HCT116 (cell line): ENCODE results near the gene ZNF862. TPM values are rescaled to one million over a fixed set of nuclear protein-coding genes. Genes with fewer than 3 reads are reported as not detected.

ENCODE experiments used
- ATAC-seq: fragments of 200-7000 bp; cut with Tn5 transposase; 2 replicates; pipeline ENCODE4 v1.9.1; 2020; ENCODE audit warnings: mild to moderate bottlenecking, moderate library complexity
- BruUV-seq: library from RNA; stranded (reverse); fragments of 400-500 nt; replicated peaks from 2 replicates; lab custom pipeline; 2021; lab: Mats Ljungman, UMichigan
- CTCF ChIA-PET: fragments of 300-600 bp; sonication (Branson Sonifier 250); formaldehyde crosslinking; loops from one replicate; lab custom pipeline; 2021; ENCODE audit warnings: antibody characterized with exemption; lab: Charles Lee
- POLR2A ChIA-PET: fragments of 300-600, 350-600 bp; sonication (Branson Sonifier 250); formaldehyde crosslinking; loops from one replicate; lab custom pipeline; 2021; ENCODE audit warnings: antibody characterized with exemption; lab: Charles Lee
- RAD21 ChIA-PET, 2 experiments: fragments of 300-600 bp; sonication (Branson Sonifier 250); formaldehyde crosslinking; loops; one replicate each; lab custom pipeline; 2023; ENCODE audit warnings: low total read pairs in 2 of 2; ENCODE audit not compliant: uncharacterized antibody in 2 of 2, unreplicated experiment in 2 of 2, low non-redundant PET in 1 of 2; lab: Charles Lee
- DNase-seq: peaks from one replicate; pipeline ENCODE4 v3.0.0-alpha.2; 2010; ENCODE audit warnings: low read depth, low spot score
- H2AFZ ChIP-seq: fragments of 200-600 bp; shearing (Covaris generic), sonication (generic); 2 replicates; pipeline ENCODE4 v1.6.1; 2017; ENCODE audit warnings: low read depth, mixed run types, mixed read lengths, antibody characterized with exemption, low read length; ENCODE audit not compliant: poor library complexity, severe bottlenecking
- H3K27ac ChIP-seq: 2 replicates; pipeline ENCODE4 v1.5.1; 2012; ENCODE audit warnings: low read depth, low read length
- H3K27me3 ChIP-seq: fragments of 200-600 bp; sonication (generic); 2 replicates; pipeline ENCODE4 v1.6.1; 2016; ENCODE audit warnings: mixed run types, low read length, mixed read lengths; ENCODE audit not compliant: insufficient read depth
- H3K36me3 ChIP-seq, 2 experiments: fragments of 200-500 bp in 1 of 2; fragments of 200-600 bp in 1 of 2; sonication (Bioruptor generic) in 1 of 2; sonication (generic) in 1 of 2; 2 replicates each; pipeline versions ENCODE4 v1.5.1 to v1.6.1; 2014 to 2016; ENCODE audit warnings: low read length in 2 of 2, inconsistent platforms in 1 of 2, mixed read lengths in 1 of 2, mixed run types in 1 of 2; ENCODE audit not compliant: insufficient read depth in 2 of 2, control insufficient read depth in 1 of 2
- H3K4me1 ChIP-seq, 2 experiments: fragments of 200-600 bp in 1 of 2; sonication (generic) in 1 of 2; 2 replicates each; pipeline versions ENCODE4 v1.5.1 to v1.6.1; 2012 to 2017; ENCODE audit warnings: low read length in 2 of 2, inconsistent platforms in 1 of 2, mild to moderate bottlenecking in 1 of 2, mixed read lengths in 1 of 2, mixed run types in 1 of 2, moderate library complexity in 1 of 2; ENCODE audit not compliant: insufficient read depth in 2 of 2, control insufficient read depth in 1 of 2
- H3K4me2 ChIP-seq: fragments of 200-600 bp; sonication (generic); 2 replicates; pipeline ENCODE4 v1.6.1; 2017; ENCODE audit warnings: mixed run types, low read length, mixed read lengths
- H3K4me3 ChIP-seq, 2 experiments: fragments of 200-600 bp in 1 of 2; sonication (generic) in 1 of 2; replicated peaks in 1 of 2; 2 replicates each; pipeline ENCODE4 v1.5.1; 2011 to 2016; ENCODE audit warnings: low read length in 2 of 2, control low read depth in 1 of 2, low read depth in 1 of 2, mild to moderate bottlenecking in 1 of 2, mixed read lengths in 1 of 2, mixed run types in 1 of 2
- H3K79me2 ChIP-seq: fragments of 200-600 bp; sonication (generic); 2 replicates; pipeline ENCODE4 v1.6.1; 2017; ENCODE audit warnings: mild to moderate bottlenecking, mixed run types, low read length, moderate library complexity, mixed read lengths; ENCODE audit not compliant: insufficient read depth
- H3K9ac ChIP-seq: fragments of 200-600 bp; sonication (generic); 2 replicates; pipeline ENCODE4 v1.6.1; 2016; ENCODE audit warnings: low read length, mixed read lengths
- H3K9me2 ChIP-seq: fragments of 200-600 bp; sonication (generic), shearing (Covaris generic); 2 replicates; pipeline ENCODE4 v1.6.1; 2017; ENCODE audit warnings: mixed run types, mild to moderate bottlenecking, moderate library complexity; ENCODE audit not compliant: insufficient read depth
- H3K9me3 ChIP-seq, 2 experiments: fragments of 200-500 bp in 1 of 2; fragments of 200-600 bp in 1 of 2; sonication (Bioruptor generic) in 1 of 2; sonication (generic) in 1 of 2; 2 replicates each; pipeline ENCODE4 v1.6.1; 2014 to 2017; ENCODE audit warnings: low read length in 2 of 2, mixed read lengths in 2 of 2, inconsistent platforms in 1 of 2, low read depth in 1 of 2, mild to moderate bottlenecking in 1 of 2, mixed run types in 1 of 2, moderate library complexity in 1 of 2; ENCODE audit not compliant: control insufficient read depth in 1 of 2, insufficient read depth in 1 of 2
- H4K20me1 ChIP-seq: fragments of 200-600 bp; sonication (generic), shearing (Covaris generic); 2 replicates; pipeline ENCODE4 v1.6.1; 2017; ENCODE audit warnings: mixed run types, mild to moderate bottlenecking, moderate library complexity; ENCODE audit not compliant: insufficient read depth
- CBX3 ChIP-seq: IDR thresholded peaks from 2 replicates; pipeline ENCODE4 v1.6.1; 2012; ENCODE audit warnings: low read depth
- CEBPB ChIP-seq: IDR thresholded peaks from 2 replicates; pipeline ENCODE4 v1.6.1; 2012; ENCODE audit warnings: low read depth
- EGR1 ChIP-seq: IDR thresholded peaks from 2 replicates; pipeline ENCODE4 v1.6.1; 2012; ENCODE audit warnings: low read depth
- RAD21 ChIP-seq: IDR thresholded peaks from 2 replicates; pipeline ENCODE4 v1.6.1; 2012; ENCODE audit warnings: low read depth, mild to moderate bottlenecking
- TCF7L2 ChIP-seq: IDR thresholded peaks from 2 replicates; pipeline ENCODE4 v1.7.0; 2011; ENCODE audit warnings: borderline replicate concordance, inconsistent platforms; ENCODE audit not compliant: insufficient read depth, insufficient read length; ENCODE audit errors: extremely low read depth
- YY1 ChIP-seq: IDR thresholded peaks from 2 replicates; pipeline ENCODE4 v1.6.1; 2011; ENCODE audit warnings: low read length, low read depth, moderate library complexity, mild to moderate bottlenecking; ENCODE audit not compliant: insufficient replicate concordance; ENCODE audit errors: extremely low read depth
- ZFX ChIP-seq: fragments of 450-650 bp; IDR thresholded peaks from 2 replicates; pipeline ENCODE4 v1.6.1; 2017
- intact Hi-C: fragments of 100-400 bp; cut with micrococcal nuclease; formaldehyde crosslinking; loops from 2 replicates; pipeline ENCODE4 v1.10.0; 2022
- total RNA-seq: library from RNA; stranded (reverse); gene quantifications from one replicate; pipeline ENCODE4 v1.2.1, GENCODE V29; 2021; ENCODE audit not compliant: unreplicated experiment
- TF ChIP-seq, protein P1 (sequence below), 3 experiments: fragments of 200-600 bp in 1 of 3; sonication (generic) in 1 of 3; IDR thresholded peaks in 2 of 3; conservative IDR thresholded peaks in 1 of 3; 2 replicates each; pipeline ENCODE4 v1.5.1; 2012 to 2017; ENCODE audit warnings: low read depth in 2 of 3, low read length in 2 of 3, antibody characterized with exemption in 1 of 3, borderline replicate concordance in 1 of 3, control low read depth in 1 of 3, mild to moderate bottlenecking in 1 of 3, mixed read lengths in 1 of 3, mixed run types in 1 of 3, moderate library complexity in 1 of 3; ENCODE audit not compliant: insufficient read depth in 1 of 3
- TF ChIP-seq, protein P2 (sequence below): IDR thresholded peaks from 2 replicates; pipeline ENCODE4 v1.6.1; 2012
- TF ChIP-seq, protein P3 (sequence below): IDR thresholded peaks from 2 replicates; pipeline ENCODE4 v1.6.1; 2012

ZNF862 gene
- total RNA-seq, 1 experiment from 2014 or later = 8.5 TPM

DNA sequence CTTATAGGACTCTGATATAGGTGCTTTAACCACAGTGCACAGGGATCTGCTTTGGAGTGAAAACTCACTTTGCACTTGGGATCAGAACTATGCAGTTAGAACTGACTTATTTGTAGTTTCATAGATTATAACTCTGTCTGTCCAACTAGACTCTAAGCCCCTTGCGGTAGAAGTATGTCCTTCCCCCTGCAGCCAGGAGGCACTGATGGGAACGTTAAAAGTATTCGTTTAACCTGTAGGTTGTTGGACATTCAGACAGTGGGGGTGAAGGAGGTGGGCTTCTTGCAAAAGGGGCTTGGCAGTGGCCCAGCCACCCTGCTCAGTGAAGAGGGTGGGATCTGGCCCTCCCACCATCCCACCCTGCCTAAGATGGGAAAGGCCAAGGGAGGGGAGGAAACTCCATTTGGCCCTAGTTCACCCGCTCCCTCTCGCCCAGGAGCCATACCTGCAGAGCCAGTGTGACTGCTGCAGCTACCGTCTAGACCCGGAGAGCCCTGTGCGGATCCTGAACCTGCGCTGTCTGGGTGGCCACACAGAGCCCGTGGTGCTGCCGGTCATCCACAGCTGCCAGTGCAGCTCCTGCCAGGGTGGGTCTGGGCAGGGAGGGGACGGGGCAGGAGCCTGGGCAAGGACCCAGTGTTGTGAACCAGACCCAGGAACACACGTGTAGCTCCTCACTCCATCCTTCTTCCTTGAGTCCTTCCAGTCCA, 5.7 kb upstream of the ZNF862 start:
- H3K27me3 ChIP-seq = 0 out of 2 replicates have a peak, but pooled peaks cover 11% of the 10 kb centered on the region
- BruUV-seq = no TSS peak
- TF ChIP-seq RAD21 = no peak
- TF ChIP-seq, protein P1, sequence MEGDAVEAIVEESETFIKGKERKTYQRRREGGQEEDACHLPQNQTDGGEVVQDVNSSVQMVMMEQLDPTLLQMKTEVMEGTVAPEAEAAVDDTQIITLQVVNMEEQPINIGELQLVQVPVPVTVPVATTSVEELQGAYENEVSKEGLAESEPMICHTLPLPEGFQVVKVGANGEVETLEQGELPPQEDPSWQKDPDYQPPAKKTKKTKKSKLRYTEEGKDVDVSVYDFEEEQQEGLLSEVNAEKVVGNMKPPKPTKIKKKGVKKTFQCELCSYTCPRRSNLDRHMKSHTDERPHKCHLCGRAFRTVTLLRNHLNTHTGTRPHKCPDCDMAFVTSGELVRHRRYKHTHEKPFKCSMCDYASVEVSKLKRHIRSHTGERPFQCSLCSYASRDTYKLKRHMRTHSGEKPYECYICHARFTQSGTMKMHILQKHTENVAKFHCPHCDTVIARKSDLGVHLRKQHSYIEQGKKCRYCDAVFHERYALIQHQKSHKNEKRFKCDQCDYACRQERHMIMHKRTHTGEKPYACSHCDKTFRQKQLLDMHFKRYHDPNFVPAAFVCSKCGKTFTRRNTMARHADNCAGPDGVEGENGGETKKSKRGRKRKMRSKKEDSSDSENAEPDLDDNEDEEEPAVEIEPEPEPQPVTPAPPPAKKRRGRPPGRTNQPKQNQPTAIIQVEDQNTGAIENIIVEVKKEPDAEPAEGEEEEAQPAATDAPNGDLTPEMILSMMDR (IDR thresholded peaks at IDR 0.05 in 2 of 3, conservative IDR thresholded peaks at IDR 0.05 in 1 of 3; ENCODE audit: borderline replicate concordance in 1 of 3, insufficient read depth in 1 of 3, low read depth in 2 of 3, low read length in 2 of 3) = peak in 2 of 3 experiments; percentile 23 to 33; a peak in 3 of 6 replicates
- TF ChIP-seq, all 23 proteins: peak for 1
- ATAC-seq (peak; percentile 56), DNase-seq (no peak)
- ChIA-PET POLR2A (no interaction called here), RAD21 (no interaction called here), CTCF (no interaction called here)
- Histone ChIP-seq H3K4me3 (no peak overlapping the region), H3K27ac (no peak overlapping the region), H4K20me1 (no peaks in the 10 kb centered on the region), H3K4me1 (peaks cover 0 to under 1% of the 10 kb centered on the region in 2 experiments; a peak in 2 of 4 replicates), H3K4me2 (no peak overlapping the region), H3K9ac (no peak overlapping the region), H2AFZ (no peak overlapping the region), H3K79me2 (no peaks in the 10 kb centered on the region), H3K9me3 (no peaks in the 10 kb centered on the region), H3K9me2 (no peaks in the 10 kb centered on the region), H3K36me3 (no peaks in the 10 kb centered on the region)
- intact Hi-C loops = no loop called here

DNA sequence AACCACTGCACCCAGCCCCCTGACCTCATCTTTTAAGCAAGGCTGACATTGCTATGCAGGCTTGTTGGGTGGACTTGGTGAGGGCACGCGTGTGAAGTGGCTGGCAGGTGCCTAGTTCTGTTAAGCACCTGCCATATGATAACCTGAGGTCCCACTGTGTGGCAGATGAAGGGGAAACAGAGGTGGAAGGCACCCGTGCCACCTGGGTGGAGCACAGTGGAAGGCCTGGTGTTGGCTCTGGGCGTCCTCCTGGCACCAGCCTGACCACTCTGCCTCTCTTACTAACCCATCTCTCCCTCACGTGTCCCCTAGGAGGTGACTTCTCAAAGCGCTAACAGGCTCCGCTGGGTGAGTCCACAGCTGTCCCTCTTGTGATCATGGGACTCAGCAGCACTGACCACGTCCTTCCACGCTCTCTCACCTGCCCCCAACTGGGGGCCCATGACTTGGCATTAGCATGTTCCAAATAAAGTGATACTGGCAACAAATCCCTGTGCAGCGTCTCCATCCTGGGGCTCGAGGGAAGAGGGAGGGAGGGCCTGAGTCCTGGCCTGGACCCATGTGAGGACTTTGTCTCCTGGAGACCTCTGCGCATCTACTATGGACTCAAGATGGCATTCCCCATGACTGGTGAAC, 4.6 kb upstream of the ZNF862 start:
- RAD21 ChIA-PET = no interaction called here
- H3K27ac ChIP-seq = no peak overlapping the region
- TF ChIP-seq RAD21 (no peak), TCF7L2 (no peak), YY1 (no peak), ZFX (no peak), EGR1 (no peak), CBX3 (no peak), CEBPB (no peak)
- TF ChIP-seq, protein P2, sequence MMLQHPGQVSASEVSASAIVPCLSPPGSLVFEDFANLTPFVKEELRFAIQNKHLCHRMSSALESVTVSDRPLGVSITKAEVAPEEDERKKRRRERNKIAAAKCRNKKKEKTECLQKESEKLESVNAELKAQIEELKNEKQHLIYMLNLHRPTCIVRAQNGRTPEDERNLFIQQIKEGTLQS = no peak
- TF ChIP-seq, protein P3, sequence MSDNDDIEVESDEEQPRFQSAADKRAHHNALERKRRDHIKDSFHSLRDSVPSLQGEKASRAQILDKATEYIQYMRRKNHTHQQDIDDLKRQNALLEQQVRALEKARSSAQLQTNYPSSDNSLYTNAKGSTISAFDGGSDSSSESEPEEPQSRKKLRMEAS = no peak
- CTCF ChIA-PET = no interaction called here
- intact Hi-C loops = no loop called here
- no peak overlapping the region for H3K9ac ChIP-seq
- ATAC-seq = no peak
- BruUV-seq = no TSS peak
- no peak overlapping the region for H3K4me2 ChIP-seq
- H4K20me1 ChIP-seq = no peaks in the 10 kb centered on the region
- H3K36me3 ChIP-seq = no peaks in the 10 kb centered on the region
- H3K79me2 ChIP-seq = no peaks in the 10 kb centered on the region
- peaks cover 4 to 6% of the 10 kb centered on the region in 2 experiments; a peak in 3 of 4 replicates for H3K4me1 ChIP-seq
- DNase-seq = no peak
- H3K4me3 ChIP-seq = no peak overlapping the region
- POLR2A ChIA-PET = no interaction called here
- H3K9me2 ChIP-seq = no peaks in the 10 kb centered on the region
- H3K27me3 ChIP-seq = 0 out of 2 replicates have a peak, but pooled peaks cover 11% of the 10 kb centered on the region
- H3K9me3 ChIP-seq = no peaks in the 10 kb centered on the region
- no peak overlapping the region for H2AFZ ChIP-seq
